ENCODE data around the gene RAB14. TPM values are rescaled to one million over a fixed set of nuclear protein-coding genes. Genes with fewer than 3 reads are reported as not detected.
A peak's percentile ranks its signal among the peaks of the same experiment; 100 is the strongest.
"Not testable (repeated sequence)": the region's sequence is repeated elsewhere in the genome, so short reads cannot be mapped to it uniquely, and the experiment has no call there.

The RAB14 gene
- total RNA-seq, 4 donors from 2014 or later = 20.7 to 50.3 (median 37.9) TPM

GRCh38 chr9:121138561-121138960 is 63.1 kb downstream of the RAB14 start:
- no peaks in the 10 kb centered on the region for H3K27me3 ChIP-seq
- in situ Hi-C loops (cut with MboI; ENCODE audit: low pct_ligation_motif_present in 1 of 4, low pct_unique_long_range_greater_than_20kb in 1 of 4, low sequenced_read_pairs in 3 of 4) = no loop called here
- no peak overlapping the region for H3K4me3 ChIP-seq
- TF ChIP-seq EP300 (IDR thresholded peaks at IDR 0.05; ENCODE audit: low read depth) (no peak), CTCF (IDR thresholded peaks at IDR 0.05) (no peak), POLR2AphosphoS5 (IDR thresholded peaks at IDR 0.05) (no peak), POLR2A (IDR thresholded peaks at IDR 0.05) (no peak)
- peaks cover 0 to 32% (median 7%) of the 10 kb centered on the region in 4 donors for H3K36me3 ChIP-seq
- H3K9me3 ChIP-seq = no peaks in the 10 kb centered on the region
- no peaks in the 10 kb centered on the region for H3K4me1 ChIP-seq
- H3K27ac ChIP-seq = no peak overlapping the region
- intact Hi-C loops (cut with DNase I; ENCODE audit: low total_unique reads) = no loop called here
- DNase-seq = no peak

GRCh38 chr9:121135642-121136041 is 66.0 kb downstream of the RAB14 start:
- 98 to 100% methylated on average over 2 of the region's 2 CpGs for WGBS, 2 donors (ENCODE audit: low coverage in 1 of 2)
- peaks cover 0 to 7% (median 0%) of the 10 kb centered on the region in 4 donors for H3K36me3 ChIP-seq
- intact Hi-C loops (cut with DNase I; ENCODE audit: low total_unique reads) = no loop called here
- H3K27me3 ChIP-seq = no peaks in the 10 kb centered on the region
- TF ChIP-seq POLR2AphosphoS5 (IDR thresholded peaks at IDR 0.05) (no peak), CTCF (IDR thresholded peaks at IDR 0.05) (no peak), POLR2A (IDR thresholded peaks at IDR 0.05) (no peak), EP300 (IDR thresholded peaks at IDR 0.05; ENCODE audit: low read depth) (no peak)
- H3K4me3 ChIP-seq = no peak overlapping the region
- peaks cover 0 to 6% (median 0%) of the 10 kb centered on the region in 4 donors for H3K4me1 ChIP-seq
- H3K9me3 ChIP-seq = no peaks in the 10 kb centered on the region
- in situ Hi-C loops (cut with MboI; ENCODE audit: low pct_ligation_motif_present in 1 of 4, low pct_unique_long_range_greater_than_20kb in 1 of 4, low sequenced_read_pairs in 3 of 4) = no loop called here
- H3K27ac ChIP-seq = no peak overlapping the region
- DNase-seq = no peak

- in situ Hi-C loops (cut with MboI; ENCODE audit: low pct_ligation_motif_present in 1 of 4, low pct_unique_long_range_greater_than_20kb in 1 of 4, low sequenced_read_pairs in 3 of 4) (no loop called here), intact Hi-C loops (cut with DNase I; ENCODE audit: low total_unique reads) (no loop called here)
- 78 to 98% methylated on average over 8 to 19 of the region's 19 CpGs for WGBS, 2 donors (ENCODE audit: low coverage in 1 of 2)
- Histone ChIP-seq H3K4me1 (peaks cover 0 to 6% (median 0%) of the 10 kb centered on the region in 4 donors), H3K27ac (no peak overlapping the region), H3K9me3 (no peaks in the 10 kb centered on the region), H3K27me3 (no peaks in the 10 kb centered on the region), H3K4me3 (no peak overlapping the region), H3K36me3 (no peaks in the 10 kb centered on the region)
- peak; percentile 56 for DNase-seq
- TF ChIP-seq EP300 (IDR thresholded peaks at IDR 0.05; ENCODE audit: low read depth) (no peak), CTCF (IDR thresholded peaks at IDR 0.05) (no peak), POLR2AphosphoS5 (IDR thresholded peaks at IDR 0.05) (no peak)
Observed at GRCh38 chr9:121133104-121133816, 68.4 kb downstream of the RAB14 start.

GRCh38 chr9:121129384-121129783 is 72.3 kb downstream of the RAB14 start:
- H3K4me1 ChIP-seq; intact Hi-C loops (cut with DNase I; ENCODE audit: low total_unique reads); H3K27me3 ChIP-seq; H3K4me3 ChIP-seq; H3K9me3 ChIP-seq; in situ Hi-C loops (cut with MboI; ENCODE audit: low pct_ligation_motif_present in 1 of 4, low pct_unique_long_range_greater_than_20kb in 1 of 4, low sequenced_read_pairs in 3 of 4); DNase-seq; H3K36me3 ChIP-seq; H3K27ac ChIP-seq: not testable (repeated sequence)
- WGBS, 2 donors (ENCODE audit: low coverage in 1 of 2) = 81 to 83% methylated on average over 3 of the region's 3 CpGs

Small RNA genes lying within 50 kb of the gene (small RNA-seq; reads per million reads assigned to genes)
- gene RN7SL181P = 0 to 0.83 (median 0) reads per million in 4 donors

Other genes starting within 250 kb of the RAB14 start
- gene C5, start 151.6 kb downstream of the RAB14 start, total RNA-seq = 1 to 10 TPM in 3 of 4 donors, under 1 TPM in 1; 0.20 to 3.4 (median 1.9) TPM
- gene CNTRL, start 126.9 kb downstream of the RAB14 start, total RNA-seq = 10 to 100 TPM in 2 of 4 donors, 1 to 10 TPM in 2; 6.0 to 21.3 (median 11.2) TPM
- gene GSN, start 66.3 kb upstream of the RAB14 start, total RNA-seq = 100 to 1,000 TPM; 628 to 986 (median 782) TPM
- 100 to 1,000 TPM in 2 of 4 donors, 10 to 100 TPM in 2; 78.2 to 195 (median 111) TPM for gene STOM, start 168.4 kb upstream of the RAB14 start, total RNA-seq

All from transverse colon (tissue), 4 donors.